ENCODE results near the gene PHF1.

DNA sequence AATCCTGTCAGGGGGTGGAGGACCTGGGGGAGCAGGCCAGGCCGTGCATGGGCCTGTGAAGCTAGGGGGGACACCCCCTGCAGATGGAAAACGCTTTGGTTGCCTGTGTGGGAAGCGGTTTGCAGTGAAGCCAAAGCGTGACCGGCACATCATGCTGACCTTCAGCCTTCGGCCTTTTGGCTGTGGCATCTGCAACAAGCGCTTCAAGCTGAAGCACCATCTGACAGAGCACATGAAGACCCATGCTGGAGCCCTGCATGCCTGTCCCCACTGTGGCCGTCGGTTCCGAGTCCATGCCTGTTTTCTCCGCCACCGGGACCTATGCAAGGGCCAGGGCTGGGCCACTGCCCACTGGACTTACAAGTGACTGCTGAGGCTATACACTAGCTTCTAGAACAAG lies 45.3 kb downstream of the PHF1 start:
- TF ChIP-seq, protein P1, sequence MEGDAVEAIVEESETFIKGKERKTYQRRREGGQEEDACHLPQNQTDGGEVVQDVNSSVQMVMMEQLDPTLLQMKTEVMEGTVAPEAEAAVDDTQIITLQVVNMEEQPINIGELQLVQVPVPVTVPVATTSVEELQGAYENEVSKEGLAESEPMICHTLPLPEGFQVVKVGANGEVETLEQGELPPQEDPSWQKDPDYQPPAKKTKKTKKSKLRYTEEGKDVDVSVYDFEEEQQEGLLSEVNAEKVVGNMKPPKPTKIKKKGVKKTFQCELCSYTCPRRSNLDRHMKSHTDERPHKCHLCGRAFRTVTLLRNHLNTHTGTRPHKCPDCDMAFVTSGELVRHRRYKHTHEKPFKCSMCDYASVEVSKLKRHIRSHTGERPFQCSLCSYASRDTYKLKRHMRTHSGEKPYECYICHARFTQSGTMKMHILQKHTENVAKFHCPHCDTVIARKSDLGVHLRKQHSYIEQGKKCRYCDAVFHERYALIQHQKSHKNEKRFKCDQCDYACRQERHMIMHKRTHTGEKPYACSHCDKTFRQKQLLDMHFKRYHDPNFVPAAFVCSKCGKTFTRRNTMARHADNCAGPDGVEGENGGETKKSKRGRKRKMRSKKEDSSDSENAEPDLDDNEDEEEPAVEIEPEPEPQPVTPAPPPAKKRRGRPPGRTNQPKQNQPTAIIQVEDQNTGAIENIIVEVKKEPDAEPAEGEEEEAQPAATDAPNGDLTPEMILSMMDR (IDR thresholded peaks at IDR 0.05) = no peak
- TF ChIP-seq POLR2A (IDR thresholded peaks at IDR 0.05) = no peak

Data from tibial nerve (tissue), 3 donors.